Gastrocnemius medialis (tissue), 4 donors: ENCODE measurements around the gene THTPA.

Source experiments
- CTCF ChIP-seq, 5 experiments: fragments of 450-650 bp in 3 of 5; fragments of 200-600 bp in 2 of 5; sonication (generic) in 2 of 5; IDR thresholded peaks in 4 of 5; conservative IDR thresholded peaks in 1 of 5; 1 replicate in 4 of 5; 2 replicates in 1 of 5; pipeline ENCODE4 v1.5.1; 2016 to 2019; ENCODE audit warnings: antibody characterized with exemption in 5 of 5, mild to moderate bottlenecking in 3 of 5, moderate library complexity in 3 of 5
- POLR2A ChIP-seq, 2 donors: fragments of 450-650 bp; IDR thresholded peaks; one replicate each; pipeline ENCODE4 v1.6.1; 2017; ENCODE audit warnings: antibody characterized with exemption in 2 of 2, mild to moderate bottlenecking in 2 of 2, moderate library complexity in 2 of 2

GRCh38 chr14:23608454-23608853 is 52.4 kb downstream of the THTPA start:
- TF ChIP-seq CTCF (IDR thresholded peaks at IDR 0.05 in 4 of 5, conservative IDR thresholded peaks at IDR 0.05 in 1 of 5) (no peak), POLR2A (IDR thresholded peaks at IDR 0.05) (no peak)
